Sigmoid colon (tissue), 7 donors: Measurements from ENCODE around the gene ABLIM1. TPM values are rescaled to one million over a fixed set of nuclear protein-coding genes. Genes with fewer than 3 reads are reported as not detected.

ENCODE experiments used
- DNase-seq: peaks from one replicate; pipeline ENCODE4 v3.0.0-alpha.2; 2019
- H3K27ac ChIP-seq, 4 donors: fragments of 200-600 bp; sonication (generic); one replicate each; pipeline ENCODE4 v1.5.1; 2016 to 2019; ENCODE audit warnings: mild to moderate bottlenecking in 1 of 4
- H3K27me3 ChIP-seq, 3 donors: fragments of 200-600 bp; sonication (generic); one replicate each; pipeline ENCODE4 v1.5.1; 2019; ENCODE audit warnings: mild to moderate bottlenecking in 1 of 3
- H3K36me3 ChIP-seq, 4 donors: fragments of 200-600 bp; sonication (generic); one replicate each; pipeline ENCODE4 v1.5.1; 2016 to 2019
- H3K4me1 ChIP-seq, 4 donors: fragments of 200-600 bp; sonication (generic); one replicate each; pipeline ENCODE4 v1.5.1; 2017 to 2019
- H3K4me3 ChIP-seq, 4 donors: fragments of 200-600 bp; sonication (generic); one replicate each; pipeline ENCODE4 v1.5.1; 2017 to 2019; ENCODE audit warnings: mild to moderate bottlenecking in 2 of 4, moderate library complexity in 1 of 4
- H3K9me3 ChIP-seq, 4 donors: fragments of 200-600 bp in 3 of 4; sonication (generic) in 3 of 4; one replicate each; pipeline versions ENCODE4 v1.5.1 to v1.6.1; 2013 to 2019
- EP300 ChIP-seq, 4 donors: sonication (generic); formaldehyde crosslinking; IDR thresholded peaks; one replicate each; pipeline ENCODE4 v1.6.1; 2017; ENCODE audit warnings: antibody characterized with exemption in 4 of 4
- POLR2A ChIP-seq, 2 donors: fragments of 450-650 bp; IDR thresholded peaks; one replicate each; pipeline ENCODE4 v1.6.1; 2016; ENCODE audit warnings: antibody characterized with exemption in 2 of 2, mild to moderate bottlenecking in 2 of 2, moderate library complexity in 2 of 2
- POLR2AphosphoS5 ChIP-seq, 4 donors: sonication (generic); formaldehyde crosslinking; IDR thresholded peaks; one replicate each; pipeline ENCODE4 v1.6.1; 2017; ENCODE audit warnings: antibody characterized with exemption in 4 of 4
- WGBS, 2 donors: extraction: QIAGEN DNeasy Blood & Tissue Kit; methylation state at CpG; one replicate each; pipeline ENCODE4 v1.1.7; 2013; 5-methylcytosine and 5-hydroxymethylcytosine counted together
- intact Hi-C: fragments of 100-400 bp; cut with DNase I; formaldehyde crosslinking; loops from one replicate; pipeline ENCODE4 v1.15.1; 2023
- polyA plus RNA-seq, 3 donors: library from polyadenylated mRNA; stranded (reverse); fragments of 200-250 nt; gene quantifications; one replicate each; pipeline ENCODE4 v1.2.3, GENCODE V29; 2013
- total RNA-seq, 4 donors: library from RNA; depleted of rRNA; stranded (reverse); fragments of >200 nt; gene quantifications; one replicate each; pipeline ENCODE4 v1.1.0, GENCODE V29; 2016
- TF ChIP-seq, protein P1 (sequence below), 4 experiments: fragments of 450-650 bp in 3 of 4; fragments of 200-600 bp in 1 of 4; IDR thresholded peaks; one replicate each; pipeline ENCODE4 v1.5.1; 2016 to 2019; ENCODE audit warnings: antibody characterized with exemption in 4 of 4, mild to moderate bottlenecking in 3 of 4, moderate library complexity in 2 of 4
- donor health status: healthy with polysubstance abuse.
- donor health status: Bipolar disorder and iron deficiency.
- donor health status: healthy.

ABLIM1 gene
- total and polyA plus RNA-seq, 7 donors, result 41.9 to 127 (median 49.5) TPM

DNA sequence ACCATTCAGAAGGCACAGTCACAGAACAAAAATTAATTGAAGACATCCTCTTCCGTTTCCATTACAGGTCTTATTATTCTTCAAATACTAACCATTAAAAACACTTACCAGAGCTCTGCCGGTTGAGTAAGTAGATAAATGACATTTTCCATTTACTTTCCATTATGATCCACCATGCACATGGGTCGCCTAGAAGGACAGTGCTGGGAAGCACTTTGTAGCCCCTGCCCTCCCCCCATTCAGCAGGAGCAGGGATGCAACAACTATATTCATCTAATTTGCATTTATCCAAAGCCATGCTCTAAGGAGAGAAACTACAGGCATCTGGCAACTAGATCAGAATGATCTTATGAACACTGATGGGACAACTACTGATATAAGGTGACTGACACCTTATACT is 177.0 kb downstream of the ABLIM1 start:
- Histone ChIP-seq H3K4me1 (peaks cover 0 to 7% (median 3%) of the 10 kb centered on the region in 4 donors), H3K36me3 (no peaks in the 10 kb centered on the region), H3K27ac (peak overlapping the region in 1 of 4 donors; percentile 11), H3K4me3 (no peak overlapping the region), H3K9me3 (no peaks in the 10 kb centered on the region), H3K27me3 (no peaks in the 10 kb centered on the region)
- DNase-seq, result no peak
- TF ChIP-seq, protein P1, sequence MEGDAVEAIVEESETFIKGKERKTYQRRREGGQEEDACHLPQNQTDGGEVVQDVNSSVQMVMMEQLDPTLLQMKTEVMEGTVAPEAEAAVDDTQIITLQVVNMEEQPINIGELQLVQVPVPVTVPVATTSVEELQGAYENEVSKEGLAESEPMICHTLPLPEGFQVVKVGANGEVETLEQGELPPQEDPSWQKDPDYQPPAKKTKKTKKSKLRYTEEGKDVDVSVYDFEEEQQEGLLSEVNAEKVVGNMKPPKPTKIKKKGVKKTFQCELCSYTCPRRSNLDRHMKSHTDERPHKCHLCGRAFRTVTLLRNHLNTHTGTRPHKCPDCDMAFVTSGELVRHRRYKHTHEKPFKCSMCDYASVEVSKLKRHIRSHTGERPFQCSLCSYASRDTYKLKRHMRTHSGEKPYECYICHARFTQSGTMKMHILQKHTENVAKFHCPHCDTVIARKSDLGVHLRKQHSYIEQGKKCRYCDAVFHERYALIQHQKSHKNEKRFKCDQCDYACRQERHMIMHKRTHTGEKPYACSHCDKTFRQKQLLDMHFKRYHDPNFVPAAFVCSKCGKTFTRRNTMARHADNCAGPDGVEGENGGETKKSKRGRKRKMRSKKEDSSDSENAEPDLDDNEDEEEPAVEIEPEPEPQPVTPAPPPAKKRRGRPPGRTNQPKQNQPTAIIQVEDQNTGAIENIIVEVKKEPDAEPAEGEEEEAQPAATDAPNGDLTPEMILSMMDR (IDR thresholded peaks at IDR 0.05), result no peak
- no peak for TF ChIP-seq EP300 (IDR thresholded peaks at IDR 0.05)
- TF ChIP-seq POLR2A (IDR thresholded peaks at IDR 0.05), result no peak
- no peak for TF ChIP-seq POLR2AphosphoS5 (IDR thresholded peaks at IDR 0.05)
- 93 to 95% methylated on average over 3 of the region's 3 CpGs for WGBS, 2 donors
- intact Hi-C loops, result loop anchor here (5.0 kb wide), 1 partner anchor 46 kb away; no protein-coding TSS in a partner anchor

DNA sequence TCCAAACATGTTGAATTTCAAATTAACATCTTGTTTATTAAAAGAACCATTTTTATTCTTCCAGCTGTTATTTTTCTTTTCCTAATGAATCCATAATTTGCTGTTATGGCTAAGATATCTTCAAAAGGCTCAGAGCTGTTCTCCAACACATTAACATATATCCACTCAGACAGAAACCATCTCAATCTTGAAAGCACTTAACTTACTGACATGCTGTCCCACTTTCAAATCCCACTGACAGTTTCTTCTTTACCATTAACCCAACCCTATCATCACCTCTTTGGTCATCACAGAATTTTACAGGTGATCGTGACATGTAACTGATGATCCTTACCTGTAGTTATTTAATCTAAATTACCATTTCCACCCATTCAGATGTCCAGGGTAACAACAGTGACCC is 178.2 kb downstream of the ABLIM1 start:
- no peak for DNase-seq
- intact Hi-C loops, result loop anchor here (5.0 to 10.0 kb wide), 2 partner anchors 47 to 645 kb away; no protein-coding TSS in a partner anchor
- 92 to 97% methylated on average over 1 of the region's 1 CpG for WGBS, 2 donors
- Histone ChIP-seq H3K36me3 (no peaks in the 10 kb centered on the region), H3K4me3 (no peak overlapping the region), H3K4me1 (peaks cover 0 to 7% (median 3%) of the 10 kb centered on the region in 4 donors), H3K27me3 (no peaks in the 10 kb centered on the region), H3K27ac (peak overlapping the region in 1 of 4 donors; percentile 74), H3K9me3 (no peaks in the 10 kb centered on the region)
- TF ChIP-seq POLR2AphosphoS5 (IDR thresholded peaks at IDR 0.05), result no peak
- TF ChIP-seq, protein P1 (IDR thresholded peaks at IDR 0.05), result no peak
- TF ChIP-seq EP300 (IDR thresholded peaks at IDR 0.05), result no peak
- no peak for TF ChIP-seq POLR2A (IDR thresholded peaks at IDR 0.05)

DNA sequence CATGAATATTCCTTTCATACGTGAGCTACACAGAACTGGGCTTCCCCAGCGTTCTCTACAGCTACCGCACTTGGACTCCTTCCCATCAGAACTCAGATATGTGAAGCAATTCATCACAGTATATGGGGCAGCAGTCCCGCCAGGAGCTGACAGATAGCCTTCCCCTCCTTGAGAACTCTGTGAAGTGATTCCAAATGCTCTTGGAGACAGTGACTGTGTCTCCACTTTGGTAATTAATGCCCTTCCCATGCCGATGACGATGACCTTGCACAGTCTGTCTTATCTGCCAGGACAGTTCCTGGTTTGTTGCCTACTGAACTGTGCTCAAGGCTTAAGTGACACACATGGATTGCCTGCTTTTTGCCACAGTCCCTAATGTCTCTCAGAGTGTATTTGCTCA is 178.8 kb downstream of the ABLIM1 start:
- Histone ChIP-seq H3K27ac (peak overlapping the region in 1 of 4 donors; percentile 74), H3K4me1 (peaks cover 0 to 7% (median 3%) of the 10 kb centered on the region in 4 donors), H3K4me3 (no peak overlapping the region), H3K36me3 (no peaks in the 10 kb centered on the region), H3K9me3 (no peaks in the 10 kb centered on the region), H3K27me3 (no peaks in the 10 kb centered on the region)
- 67 to 69% methylated on average over 6 of the region's 6 CpGs for WGBS, 2 donors
- peak; percentile 70 for DNase-seq
- intact Hi-C loops, result loop anchor here (10.0 kb wide), 1 partner anchor 645 kb away; no protein-coding TSS in a partner anchor
- TF ChIP-seq EP300 (IDR thresholded peaks at IDR 0.05) (no peak), POLR2AphosphoS5 (IDR thresholded peaks at IDR 0.05) (peak in 2 of 4 donors; percentile 46 to 57)

DNA sequence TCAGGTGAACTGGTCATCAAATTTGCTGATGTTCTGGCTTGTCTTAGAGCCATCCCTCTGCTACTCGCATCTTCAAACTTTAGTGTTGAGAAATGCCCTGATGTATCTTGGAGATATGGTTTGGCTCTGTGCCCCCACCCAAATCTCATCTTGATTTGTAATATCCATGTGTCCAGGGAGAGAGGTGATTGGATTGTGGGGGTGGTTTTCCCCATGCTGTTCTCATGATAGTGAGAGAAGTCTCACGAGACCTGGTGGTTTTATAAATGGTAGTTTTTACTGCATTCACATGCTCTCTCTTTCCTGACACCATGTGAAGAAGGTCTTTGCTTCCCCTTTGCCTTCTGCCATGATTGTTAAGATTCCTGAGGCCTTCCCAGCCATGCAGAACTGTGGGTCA is 179.8 kb downstream of the ABLIM1 start:
- Histone ChIP-seq H3K9me3 (no peaks in the 10 kb centered on the region), H3K4me3 (no peak overlapping the region), H3K27ac (peak overlapping the region in 3 of 4 donors; percentile 50 to 74 (median 55)), H3K27me3 (no peaks in the 10 kb centered on the region), H3K4me1 (peaks cover 0 to 7% (median 3%) of the 10 kb centered on the region in 4 donors), H3K36me3 (no peaks in the 10 kb centered on the region)
- TF ChIP-seq POLR2A (IDR thresholded peaks at IDR 0.05) (no peak), POLR2AphosphoS5 (IDR thresholded peaks at IDR 0.05) (peak in 1 of 4 donors; percentile 5), EP300 (IDR thresholded peaks at IDR 0.05) (no peak)
- TF ChIP-seq, protein P1 (IDR thresholded peaks at IDR 0.05), result no peak
- DNase-seq, result no peak
- WGBS, 2 donors, result 85 to 93% methylated on average over 2 of the region's 2 CpGs
- intact Hi-C loops, result loop anchor here (10.0 kb wide), 1 partner anchor 647 kb away; no protein-coding TSS in a partner anchor

DNA sequence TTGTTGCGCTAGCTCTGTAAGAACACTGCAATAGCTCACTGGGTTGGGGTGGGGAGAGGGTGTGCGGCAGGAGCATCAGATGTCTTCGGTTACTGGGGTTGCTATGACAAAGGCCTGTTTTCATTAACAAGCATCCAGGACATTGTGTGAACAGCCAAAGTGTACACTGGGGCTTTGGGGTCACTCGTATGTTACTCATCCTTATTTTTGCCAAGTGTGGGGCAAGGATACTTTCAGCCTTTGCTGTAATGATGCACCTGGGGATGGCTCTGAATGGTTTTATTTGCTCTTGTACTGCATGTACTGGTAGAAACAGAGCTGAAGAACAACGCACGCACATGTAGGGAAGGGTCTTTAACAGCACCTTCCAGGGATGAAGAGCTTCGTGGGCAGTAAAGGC is 180.8 kb downstream of the ABLIM1 start:
- Histone ChIP-seq H3K4me3 (no peak overlapping the region), H3K27ac (peak overlapping the region; percentile 39 to 74 (median 56)), H3K27me3 (no peaks in the 10 kb centered on the region), H3K4me1 (peaks cover 0 to 7% (median 3%) of the 10 kb centered on the region in 4 donors), H3K9me3 (no peaks in the 10 kb centered on the region), H3K36me3 (no peaks in the 10 kb centered on the region)
- intact Hi-C loops, result loop anchor here (10.0 kb wide), 1 partner anchor 648 kb away; no protein-coding TSS in a partner anchor
- peak; percentile 42 to 71 (median 60) for TF ChIP-seq POLR2AphosphoS5 (IDR thresholded peaks at IDR 0.05)
- TF ChIP-seq, protein P1 (IDR thresholded peaks at IDR 0.05), result no peak
- TF ChIP-seq EP300 (IDR thresholded peaks at IDR 0.05), result peak in 2 of 4 donors; percentile 34 to 55
- no peak for TF ChIP-seq POLR2A (IDR thresholded peaks at IDR 0.05)
- WGBS, 2 donors, result 91 to 95% methylated on average over 7 of the region's 7 CpGs
- peak; percentile 91 for DNase-seq
